BLaER1 (cell line): ENCODE measurements around the gene PATZ1.

Source experiments
- H3K27ac ChIP-seq: shearing (Covaris generic); formaldehyde crosslinking; 2 replicates; pipeline ENCODE4 v1.8.1; 2022
- H3K27me3 ChIP-seq: shearing (Covaris generic); formaldehyde crosslinking; 2 replicates; pipeline ENCODE4 v1.8.1; 2022
- H3K36me3 ChIP-seq: shearing (Covaris generic); formaldehyde crosslinking; 2 replicates; pipeline ENCODE4 v1.8.1; 2022
- H3K4me1 ChIP-seq: shearing (Covaris generic); formaldehyde crosslinking; 2 replicates; pipeline ENCODE4 v1.8.1; 2022
- H3K4me2 ChIP-seq: shearing (Covaris generic); formaldehyde crosslinking; 2 replicates; pipeline ENCODE4 v1.8.1; 2022
- H3K4me3 ChIP-seq: shearing (Covaris generic); formaldehyde crosslinking; 2 replicates; pipeline ENCODE4 v1.8.1; 2022
- H3K9ac ChIP-seq: shearing (Covaris generic); formaldehyde crosslinking; 2 replicates; pipeline ENCODE4 v1.8.1; 2022
- H3K9me3 ChIP-seq: shearing (Covaris generic); formaldehyde crosslinking; 2 replicates; pipeline ENCODE4 v1.8.1; 2022
- H4K20me1 ChIP-seq: shearing (Covaris generic); formaldehyde crosslinking; 2 replicates; pipeline ENCODE4 v1.8.1; 2022
- Cebpa-rat ChIP-seq: shearing (Covaris generic); IDR thresholded peaks from 2 replicates; pipeline ENCODE4 v1.8.1; 2022

PATZ1 gene

GRCh38 chr22:31284281-31285155 lies 61.6 kb downstream of the PATZ1 start:
- Histone ChIP-seq H3K4me3 (no peak overlapping the region), H3K36me3 (peaks cover 38% of the 10 kb centered on the region), H3K9me3 (no peaks in the 10 kb centered on the region), H3K9ac (no peak overlapping the region; the same call in 1 of the 2 replicates), H4K20me1 (no peaks in the 10 kb centered on the region), H3K27me3 (no peaks in the 10 kb centered on the region), H3K4me2 (peak overlapping the region; percentile 100), H3K4me1 (peaks cover 56% of the 10 kb centered on the region), H3K27ac (peak overlapping the region; percentile 59)
- TF ChIP-seq Cebpa-rat, result no peak

- H3K9me3 ChIP-seq, result no peaks in the 10 kb centered on the region
- no peak overlapping the region for H3K9ac ChIP-seq
- no peak overlapping the region for H3K4me2 ChIP-seq
- peaks cover 54% of the 10 kb centered on the region for H3K36me3 ChIP-seq
- peaks cover 41% of the 10 kb centered on the region for H3K4me1 ChIP-seq
- H3K27me3 ChIP-seq, result no peaks in the 10 kb centered on the region
- H4K20me1 ChIP-seq, result no peaks in the 10 kb centered on the region
- H3K4me3 ChIP-seq, result no peak overlapping the region
- no peak for TF ChIP-seq Cebpa-rat
- no peak overlapping the region for H3K27ac ChIP-seq
Measured at GRCh38 chr22:31282748-31283468, 63.2 kb downstream of the PATZ1 start.

GRCh38 chr22:31281733-31282132 lies 64.4 kb downstream of the PATZ1 start:
- H3K4me3 ChIP-seq, result no peak overlapping the region
- no peak for TF ChIP-seq Cebpa-rat
- H3K36me3 ChIP-seq, result peaks cover 66% of the 10 kb centered on the region
- no peak overlapping the region for H3K4me2 ChIP-seq
- H4K20me1 ChIP-seq, result no peaks in the 10 kb centered on the region
- no peaks in the 10 kb centered on the region for H3K27me3 ChIP-seq
- no peaks in the 10 kb centered on the region for H3K9me3 ChIP-seq
- H3K4me1 ChIP-seq, result peaks cover 29% of the 10 kb centered on the region
- no peak overlapping the region for H3K27ac ChIP-seq
- H3K9ac ChIP-seq, result no peak overlapping the region

GRCh38 chr22:31279821-31280505 lies 66.2 kb downstream of the PATZ1 start:
- Histone ChIP-seq H3K36me3 (peaks cover 82% of the 10 kb centered on the region), H3K27ac (no peak overlapping the region), H3K4me1 (peaks cover 11% of the 10 kb centered on the region), H3K4me3 (no peak overlapping the region), H3K9me3 (no peaks in the 10 kb centered on the region), H4K20me1 (no peaks in the 10 kb centered on the region), H3K9ac (no peak overlapping the region), H3K27me3 (no peaks in the 10 kb centered on the region), H3K4me2 (no peak overlapping the region)
- no peak for TF ChIP-seq Cebpa-rat

GRCh38 chr22:31279327-31279669 lies 66.8 kb downstream of the PATZ1 start:
- Histone ChIP-seq H3K27me3 (no peaks in the 10 kb centered on the region), H3K4me3 (no peak overlapping the region), H3K4me1 (peaks cover 5% of the 10 kb centered on the region), H3K36me3 (peaks cover 88% of the 10 kb centered on the region), H4K20me1 (no peaks in the 10 kb centered on the region), H3K9ac (no peak overlapping the region), H3K27ac (no peak overlapping the region), H3K9me3 (no peaks in the 10 kb centered on the region), H3K4me2 (no peak overlapping the region)
- TF ChIP-seq Cebpa-rat, result no peak

- H3K27ac ChIP-seq, result no peak overlapping the region; the same call in 1 of the 2 replicates
- H3K9ac ChIP-seq, result no peak overlapping the region
- no peaks in the 10 kb centered on the region for H4K20me1 ChIP-seq
- TF ChIP-seq Cebpa-rat, result no peak
- no peaks in the 10 kb centered on the region; the same call in 1 of the 2 replicates for H3K4me1 ChIP-seq
- no peak overlapping the region for H3K4me2 ChIP-seq
- no peaks in the 10 kb centered on the region for H3K9me3 ChIP-seq
- H3K4me3 ChIP-seq, result no peak overlapping the region
- H3K36me3 ChIP-seq, result peaks cover 94% of the 10 kb centered on the region
- H3K27me3 ChIP-seq, result no peaks in the 10 kb centered on the region
Measured at GRCh38 chr22:31278626-31279326, 67.4 kb downstream of the PATZ1 start.

GRCh38 chr22:31278151-31278621 lies 68.0 kb downstream of the PATZ1 start:
- H3K36me3 ChIP-seq, result peaks cover 98% of the 10 kb centered on the region
- H3K27me3 ChIP-seq, result no peaks in the 10 kb centered on the region
- H3K9ac ChIP-seq, result no peak overlapping the region
- no peak overlapping the region for H3K4me3 ChIP-seq
- H3K4me1 ChIP-seq, result no peaks in the 10 kb centered on the region
- no peak overlapping the region for H3K4me2 ChIP-seq
- TF ChIP-seq Cebpa-rat, result no peak
- H3K27ac ChIP-seq, result no peak overlapping the region; the same call in 1 of the 2 replicates
- no peaks in the 10 kb centered on the region for H4K20me1 ChIP-seq
- H3K9me3 ChIP-seq, result no peaks in the 10 kb centered on the region

- no peak overlapping the region for H3K4me3 ChIP-seq
- H3K9ac ChIP-seq, result no peak overlapping the region
- no peaks in the 10 kb centered on the region for H3K27me3 ChIP-seq
- H3K9me3 ChIP-seq, result no peaks in the 10 kb centered on the region
- H3K36me3 ChIP-seq, result peaks cover 98% of the 10 kb centered on the region
- H3K4me2 ChIP-seq, result no peak overlapping the region
- H4K20me1 ChIP-seq, result no peaks in the 10 kb centered on the region
- no peak overlapping the region for H3K27ac ChIP-seq
- H3K4me1 ChIP-seq, result no peaks in the 10 kb centered on the region
- TF ChIP-seq Cebpa-rat, result no peak
Measured at GRCh38 chr22:31277741-31278140, 68.4 kb downstream of the PATZ1 start.

- Histone ChIP-seq H3K27ac (no peak overlapping the region), H3K9ac (no peak overlapping the region), H3K27me3 (no peaks in the 10 kb centered on the region), H3K9me3 (no peaks in the 10 kb centered on the region), H3K36me3 (peaks cover 98% of the 10 kb centered on the region), H3K4me3 (no peak overlapping the region), H3K4me2 (no peak overlapping the region), H4K20me1 (no peaks in the 10 kb centered on the region), H3K4me1 (no peaks in the 10 kb centered on the region)
- no peak for TF ChIP-seq Cebpa-rat
Measured at GRCh38 chr22:31276426-31277167, 69.5 kb downstream of the PATZ1 start.
